SH-SY5Y (cell line): ENCODE results near the gene DPYD.

Experiments
- GATA2 ChIP-seq: IDR thresholded peaks from 2 replicates; pipeline ENCODE4 v1.6.1; 2011; ENCODE audit warnings: mild to moderate bottlenecking, low read depth, low read length
- GATA3 ChIP-seq: IDR thresholded peaks from 2 replicates; pipeline ENCODE4 v1.6.1; 2011; ENCODE audit warnings: low read depth, mild to moderate bottlenecking, low read length, moderate library complexity

DNA sequence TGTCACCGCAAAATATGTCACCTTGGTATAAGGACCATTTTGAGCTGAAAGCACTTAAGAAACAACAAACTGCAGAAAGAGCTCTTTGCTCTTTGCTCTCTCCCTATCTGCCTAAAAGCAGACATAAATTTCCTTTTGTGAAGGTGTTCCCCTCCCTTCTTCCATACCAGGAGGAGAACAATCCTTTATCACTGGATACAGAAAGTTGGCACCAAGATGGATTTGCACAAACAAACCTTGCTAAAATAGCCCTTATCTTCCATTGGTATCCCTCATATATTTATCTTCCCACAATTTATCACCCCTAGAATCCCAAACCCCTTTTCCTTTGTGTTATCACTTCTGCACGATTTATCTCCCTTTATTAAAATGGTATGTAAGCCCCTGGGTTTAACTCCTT is 51.4 kb downstream of the DPYD start:
- TF ChIP-seq GATA2 (no peak), GATA3 (no peak)
